ENCODE data around the gene TRIP4. TPM values are rescaled to one million over a fixed set of nuclear protein-coding genes. Genes with fewer than 3 reads are reported as not detected.
"Not testable (repeated sequence)": the region's sequence is repeated elsewhere in the genome, so short reads cannot be mapped to it uniquely, and the experiment has no call there.

Gene TRIP4
- 25.9 TPM for polyA plus RNA-seq (2013, experiment 1 of 2; ENCODE audit: insufficient read length)
- 23.5 TPM for polyA plus RNA-seq (2013, experiment 2 of 2; ENCODE audit: insufficient read length)

DNA sequence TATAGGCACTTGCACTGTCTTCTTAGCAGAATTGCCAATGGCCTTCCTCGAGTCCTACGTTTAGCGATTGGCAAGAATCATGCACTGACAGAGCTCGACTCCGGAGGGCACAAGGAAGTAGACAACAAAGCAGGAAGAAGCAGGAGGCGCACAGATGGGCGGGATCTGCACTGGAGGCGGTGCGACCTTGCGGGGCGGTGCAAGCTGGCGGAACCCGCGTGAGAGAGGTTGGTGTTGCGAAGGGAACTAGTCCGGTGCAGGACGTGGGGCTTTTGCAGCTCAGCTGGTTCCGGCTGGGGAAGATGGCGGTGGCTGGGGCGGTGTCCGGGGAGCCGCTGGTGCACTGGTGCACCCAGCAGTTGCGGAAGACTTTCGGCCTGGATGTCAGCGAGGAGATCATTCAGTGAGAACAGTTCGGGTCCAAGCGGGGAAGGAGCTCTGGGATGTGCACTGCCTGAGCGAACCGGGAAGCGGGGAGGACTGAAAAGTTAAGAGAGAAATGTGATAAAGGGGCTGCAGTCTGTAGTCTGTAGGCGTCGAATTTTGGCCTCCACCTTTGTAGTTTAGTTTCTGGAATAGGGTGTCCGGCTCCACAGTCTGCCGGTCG lies at the start of gene TRIP4:
TRIP4 (plus strand) TSS at position 275 of the 607 bp plus-strand sequence; CDS start at position 303, 28 bp downstream.
- DNase-seq = peak; percentile 98

DNA sequence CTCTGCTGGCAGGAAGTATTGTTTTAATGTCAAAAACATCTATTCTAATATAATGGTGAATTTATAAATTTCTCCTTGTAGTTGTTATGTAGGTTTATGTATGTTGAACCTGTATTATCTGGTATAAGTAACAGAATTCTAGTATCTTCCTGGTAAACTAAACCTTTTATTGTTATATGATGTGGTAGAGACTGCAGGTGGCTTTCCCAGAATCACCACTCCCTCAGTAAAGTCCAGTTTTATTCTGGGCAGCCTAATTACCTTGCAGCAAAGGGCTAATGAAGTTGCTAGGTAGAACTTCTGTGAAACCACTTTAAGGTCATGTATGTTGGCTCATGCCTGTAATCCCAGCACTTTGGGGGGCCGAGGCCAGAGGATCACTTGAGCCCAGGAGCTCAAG lies 47.3 kb upstream of the TRIP4 start:
- DNase-seq = no peak

DNA sequence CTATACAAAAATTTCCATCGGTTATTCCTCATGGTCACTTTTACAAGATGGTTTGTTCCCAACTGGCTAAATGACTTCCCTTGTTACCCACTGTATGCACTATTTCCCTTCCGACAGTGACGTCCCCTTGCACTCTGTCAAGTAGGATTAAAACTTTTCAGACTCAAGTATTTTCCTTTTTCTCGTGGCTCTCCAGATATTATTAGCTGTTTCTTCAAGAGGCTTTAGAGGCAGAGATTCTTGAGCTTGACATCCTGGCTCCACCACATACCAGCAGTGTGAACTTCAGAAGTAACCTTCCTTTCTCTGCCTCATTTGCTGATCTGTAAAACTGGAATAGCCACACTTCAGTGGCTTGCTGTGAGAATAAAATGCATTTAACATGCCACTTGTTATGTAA lies 45.7 kb upstream of the TRIP4 start:
- DNase-seq = no peak

DNA sequence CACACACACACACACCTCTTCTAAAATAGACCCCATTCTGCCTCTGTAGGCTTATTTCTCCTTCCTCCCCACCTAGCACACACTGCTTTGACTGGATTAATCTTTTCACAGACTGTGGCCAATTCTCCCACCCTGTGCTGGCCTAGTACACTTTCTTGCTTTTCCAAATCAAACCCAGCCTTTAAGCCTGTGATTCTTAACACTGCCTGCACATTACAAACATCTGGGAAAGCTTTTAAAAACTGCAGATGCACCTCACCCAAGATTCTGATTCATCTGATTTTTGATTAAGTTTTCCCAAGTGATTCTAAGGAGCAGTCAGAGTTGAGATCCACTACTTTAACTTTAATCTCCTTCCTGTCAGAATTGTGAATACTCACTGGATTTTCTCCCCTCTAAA lies 44.4 kb upstream of the TRIP4 start:
- peak; percentile 53 for DNase-seq

DNA sequence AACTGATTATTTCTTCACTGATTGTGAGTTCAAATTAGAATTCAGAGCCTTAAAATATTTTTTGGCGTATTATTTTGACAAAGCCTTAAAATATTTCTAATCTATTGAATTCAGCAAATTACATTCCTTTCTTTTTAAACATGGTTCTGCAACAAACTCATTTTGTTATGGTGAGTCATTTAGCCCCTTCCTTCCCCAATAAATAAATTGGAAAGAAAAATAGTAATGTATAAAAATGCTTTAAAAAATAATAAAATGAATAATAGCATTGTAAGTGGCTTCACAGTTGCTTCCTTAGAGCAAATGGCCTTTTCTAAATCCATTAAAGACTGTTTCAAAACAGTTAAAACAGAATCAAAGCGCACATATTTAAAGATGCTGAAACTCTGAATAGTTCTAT lies 43.8 kb upstream of the TRIP4 start:
- DNase-seq = peak; percentile 27

DNA sequence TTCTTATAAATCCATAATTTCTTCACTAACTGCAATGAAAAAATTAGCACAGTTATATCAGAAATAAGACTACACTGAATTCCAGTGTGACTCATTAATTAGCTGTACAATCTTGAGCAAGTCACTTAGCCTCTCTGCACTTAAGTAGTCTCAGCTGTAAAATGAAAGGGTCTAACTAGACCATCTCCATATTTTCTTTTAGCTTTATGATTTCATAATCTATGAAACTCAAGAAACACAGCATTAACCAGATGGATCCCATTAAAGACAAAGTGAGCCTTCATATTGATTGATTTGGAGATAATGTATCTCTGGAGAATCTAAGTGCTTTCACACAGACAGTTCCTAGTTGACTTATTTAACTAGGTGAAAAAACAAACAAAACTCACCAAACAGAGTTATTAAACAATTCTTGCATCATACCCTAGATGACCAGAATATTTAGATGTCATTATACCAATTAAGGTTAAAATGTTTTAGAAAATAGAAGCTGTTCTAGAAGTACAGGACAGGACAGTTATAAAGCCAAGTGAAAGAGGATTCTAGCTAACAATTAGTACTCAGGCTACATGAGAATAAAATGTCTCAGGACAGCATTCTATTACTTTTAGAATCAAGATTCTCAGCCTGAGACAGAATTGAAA lies 42.9 kb upstream of the TRIP4 start:
- DNase-seq = peak; percentile 66

DNA sequence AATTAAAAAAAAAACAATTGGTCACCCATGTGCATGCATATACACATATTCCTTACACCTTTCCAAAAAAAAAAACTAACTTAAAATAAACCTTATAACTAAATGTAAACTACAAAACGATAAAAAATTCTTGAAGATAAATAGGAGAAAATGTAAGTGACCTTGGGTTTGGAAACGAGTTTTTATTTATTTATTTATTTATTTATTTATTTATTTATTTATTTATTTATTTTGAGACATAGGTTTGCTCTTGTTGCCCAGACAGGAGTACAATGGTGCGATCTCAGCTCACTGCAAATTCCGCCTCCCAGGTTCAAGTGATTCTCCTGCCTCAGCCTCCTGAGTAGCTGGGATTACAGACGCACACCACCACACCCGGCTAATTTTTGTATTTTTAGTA lies 41.4 kb upstream of the TRIP4 start:
- DNase-seq = not testable (repeated sequence)

DNA sequence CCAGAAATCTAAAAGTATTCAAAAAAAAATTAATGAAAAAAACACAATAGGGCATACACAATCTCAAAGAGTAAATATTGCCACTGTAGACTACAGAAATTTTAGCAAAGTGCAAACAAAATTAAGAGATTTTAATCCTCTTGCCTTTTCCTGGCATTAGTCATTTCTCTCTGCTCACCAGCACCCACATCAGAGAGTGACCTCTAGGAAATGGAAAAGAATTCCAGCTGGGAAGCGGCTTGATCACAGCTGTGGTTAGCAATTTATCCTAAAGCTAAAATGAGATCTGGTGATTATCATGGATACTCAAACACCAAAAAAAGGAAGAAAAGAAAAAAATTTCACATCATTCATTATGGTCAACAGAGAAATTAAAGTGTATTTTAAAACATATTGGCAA lies 39.2 kb upstream of the TRIP4 start:
- DNase-seq = peak; percentile 57

DNA sequence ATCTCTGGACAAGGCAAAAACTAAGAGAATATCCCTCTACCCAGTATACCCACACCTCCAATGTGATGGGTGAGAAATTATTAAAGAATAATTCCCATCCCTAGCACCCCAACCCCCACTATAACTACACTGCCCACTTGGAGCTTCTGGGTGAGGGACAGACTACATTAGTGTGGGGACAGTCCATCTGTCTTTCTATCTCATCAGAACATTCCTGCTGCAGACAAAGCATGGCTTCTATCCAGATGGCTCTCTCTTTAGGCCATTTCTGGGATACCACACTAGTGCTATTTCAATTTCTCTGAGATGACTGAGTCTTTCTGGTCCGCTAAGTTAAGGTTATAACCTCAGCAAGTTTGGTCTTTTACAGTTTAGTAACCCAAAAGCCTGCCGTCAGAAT lies 38.3 kb upstream of the TRIP4 start:
- no peak for DNase-seq

DNA sequence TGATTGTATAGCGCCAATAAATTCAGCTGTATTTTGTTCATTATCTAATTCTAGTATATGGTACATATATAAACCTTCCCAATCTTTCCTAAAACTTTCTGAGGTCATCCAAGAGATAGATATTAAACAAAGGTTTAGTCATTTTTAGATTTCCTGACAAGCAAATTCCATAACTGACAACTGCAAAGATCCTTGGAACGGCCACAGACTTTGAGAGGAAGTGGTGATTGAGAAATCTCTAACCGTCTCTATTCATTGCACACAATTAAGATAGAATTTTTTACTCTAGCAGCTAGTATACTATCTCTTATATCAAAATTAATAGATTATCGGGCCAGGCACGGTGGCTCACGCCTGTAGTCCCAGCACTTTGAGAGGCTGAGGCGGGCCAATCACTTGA lies 36.4 kb upstream of the TRIP4 start:
- peak; percentile 25 for DNase-seq

DNA sequence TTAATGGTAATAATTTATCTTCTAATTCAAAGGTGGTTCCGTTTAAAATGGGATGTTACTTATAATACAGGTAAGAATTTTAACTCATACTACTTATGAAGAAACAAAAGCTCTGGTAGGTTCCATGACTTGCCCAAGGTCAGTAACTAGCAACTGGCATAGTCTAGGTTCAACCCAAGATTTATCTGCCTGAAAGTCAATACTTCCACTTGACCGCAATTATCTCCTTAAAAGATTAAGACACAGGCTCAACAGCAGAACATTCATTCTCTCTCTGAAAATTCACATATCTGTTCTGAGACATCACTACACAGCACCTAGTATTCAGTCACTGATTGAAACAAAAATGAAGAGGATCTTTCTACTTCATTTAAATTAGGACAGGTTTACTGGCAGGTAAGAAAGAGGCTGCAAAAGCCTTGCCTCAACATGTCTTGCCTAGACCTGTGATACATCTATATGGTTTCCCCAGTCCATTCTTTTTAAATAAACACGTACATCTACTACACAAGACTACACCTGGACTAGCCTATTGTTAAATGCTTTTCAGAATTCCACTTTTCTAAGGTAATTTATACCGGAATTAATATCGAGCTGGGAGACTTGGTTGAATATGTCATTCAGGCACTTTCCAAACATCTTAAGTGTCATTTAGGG lies 32.8 kb upstream of the TRIP4 start:
- no peak for DNase-seq

DNA sequence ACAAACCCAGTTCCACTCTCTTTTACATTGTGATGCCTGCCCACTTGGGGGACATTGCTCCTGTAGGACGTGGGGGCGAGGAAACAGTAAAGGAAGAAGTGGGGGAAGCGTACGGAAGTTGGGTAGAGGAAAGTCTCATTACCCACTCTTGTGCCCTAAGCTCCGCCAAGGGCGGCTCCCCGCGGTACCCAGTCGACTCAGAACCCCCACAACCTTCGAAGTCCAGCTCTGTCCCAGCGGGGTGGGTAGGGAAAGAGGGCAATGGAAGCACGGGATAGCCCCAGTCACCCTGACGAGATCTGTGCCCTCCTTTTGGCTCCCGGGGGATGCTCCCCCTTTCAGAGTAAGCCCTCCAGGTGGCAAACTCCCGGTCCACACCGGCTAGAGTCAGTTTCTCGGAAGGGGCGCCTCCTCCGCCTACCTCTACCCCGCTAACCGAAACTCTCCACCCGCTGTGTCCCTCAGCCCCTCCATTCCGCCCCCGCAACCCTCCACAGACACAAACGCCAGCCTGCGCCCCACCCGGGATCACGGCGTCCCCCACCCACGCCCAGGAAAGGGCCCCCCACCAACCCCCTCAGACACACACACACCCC lies 32.2 kb upstream of the TRIP4 start:
- no peak for DNase-seq

DNA sequence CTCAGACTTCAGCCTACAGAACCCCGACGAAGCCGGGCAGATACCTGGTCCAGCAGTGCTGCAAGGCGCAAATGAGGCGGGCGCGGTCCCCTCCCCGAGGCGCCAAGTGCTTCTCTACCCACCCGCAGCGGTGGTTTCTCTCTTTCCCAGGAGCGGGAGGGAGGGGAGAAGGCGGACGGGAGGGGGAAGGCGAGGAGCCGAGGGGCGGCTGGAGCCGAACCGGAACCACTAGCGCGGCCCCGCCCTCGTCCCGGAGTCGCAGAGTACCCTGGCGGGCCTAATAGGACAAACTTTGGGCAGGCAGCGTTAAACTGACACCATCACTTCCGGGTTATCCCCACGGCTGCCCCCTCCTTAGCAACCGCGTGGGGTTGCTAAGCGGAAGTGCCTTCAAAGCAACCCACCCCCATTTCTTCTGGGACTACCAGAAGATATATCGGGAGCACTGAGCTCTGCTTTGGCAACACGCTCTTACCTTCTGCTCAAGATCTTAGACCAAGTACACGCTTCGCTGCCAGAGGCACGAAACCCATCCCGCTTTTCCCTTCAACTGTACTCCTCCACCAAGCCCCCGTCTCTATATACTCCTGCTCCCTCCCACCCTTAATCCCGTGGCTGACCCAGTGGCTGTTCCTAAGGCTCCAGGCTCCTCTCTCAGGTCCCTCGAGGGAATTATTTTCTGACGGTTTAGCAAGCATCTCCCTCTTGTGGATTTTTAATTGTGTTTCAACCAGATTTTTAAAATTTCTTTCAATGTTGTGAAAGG lies 31.5 kb upstream of the TRIP4 start, which contains the start of gene CSNK1G1:
CSNK1G1 (minus strand) TSS at position 230 of the 766 bp plus-strand sequence. CDS start 55,674 bp downstream, outside the sequence.
- peak; percentile 99 for DNase-seq

DNA sequence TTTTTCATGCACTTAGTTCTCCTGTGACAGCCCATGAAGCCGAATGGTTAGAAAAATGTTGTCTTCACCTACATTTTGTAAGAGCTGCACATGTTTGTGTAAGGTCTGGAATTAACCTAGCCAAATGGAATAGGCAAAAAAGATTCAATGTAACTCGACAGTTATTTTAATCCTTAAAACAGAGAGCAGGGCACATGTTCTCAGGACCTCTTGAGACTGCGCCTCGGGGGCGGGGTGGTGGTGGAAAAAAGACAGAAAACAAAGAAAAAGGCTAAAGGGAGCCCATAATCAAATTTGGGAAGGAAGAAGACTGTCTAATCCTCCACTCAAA lies 31.0 kb upstream of the TRIP4 start:
- no peak for DNase-seq

DNA sequence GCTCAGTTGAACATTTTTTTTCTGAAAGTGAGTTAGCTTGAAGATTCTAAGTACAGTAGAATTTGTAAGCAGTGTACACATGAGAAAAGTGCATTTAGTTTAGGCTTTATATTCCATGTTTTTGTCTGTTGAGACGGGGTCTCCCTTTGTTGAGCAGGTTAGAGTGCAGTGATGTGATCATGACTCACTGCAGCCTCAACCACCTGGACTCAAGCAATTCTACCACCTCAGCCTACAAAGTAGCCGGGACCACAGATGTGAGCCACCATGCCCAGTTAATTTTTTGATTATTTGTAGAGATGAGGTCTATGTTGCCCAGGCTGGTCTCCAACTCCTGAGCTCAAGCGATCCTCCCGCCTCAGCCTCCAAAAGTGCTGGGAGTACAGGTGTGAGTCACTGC lies 26.4 kb upstream of the TRIP4 start:
- no peak for DNase-seq

DNA sequence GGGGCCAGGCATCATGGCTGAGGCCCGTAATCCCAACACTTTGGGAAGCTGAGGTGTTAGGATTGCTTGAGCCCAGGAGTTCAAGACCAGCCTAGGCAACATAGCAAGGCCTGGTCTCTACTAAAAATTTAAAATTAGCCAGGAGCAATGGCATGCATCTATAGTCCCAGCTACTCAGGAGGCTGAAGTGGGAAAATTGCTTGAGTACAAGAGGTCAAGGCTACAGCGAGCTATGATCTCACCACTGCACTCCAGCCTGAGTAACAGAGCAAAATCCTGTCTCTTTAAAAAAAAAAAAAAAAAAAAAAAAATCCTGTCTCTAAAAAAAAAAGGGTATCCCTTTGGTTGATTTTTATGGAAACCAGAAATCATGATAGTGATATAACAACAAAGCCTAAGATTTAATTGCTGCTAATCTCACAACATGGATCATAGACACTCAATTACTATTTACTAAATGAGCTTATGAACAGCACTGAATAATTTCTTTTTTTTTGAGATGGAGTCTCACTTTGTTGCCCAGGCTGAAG lies 18.5 kb upstream of the TRIP4 start:
- DNase-seq = no peak

DNA sequence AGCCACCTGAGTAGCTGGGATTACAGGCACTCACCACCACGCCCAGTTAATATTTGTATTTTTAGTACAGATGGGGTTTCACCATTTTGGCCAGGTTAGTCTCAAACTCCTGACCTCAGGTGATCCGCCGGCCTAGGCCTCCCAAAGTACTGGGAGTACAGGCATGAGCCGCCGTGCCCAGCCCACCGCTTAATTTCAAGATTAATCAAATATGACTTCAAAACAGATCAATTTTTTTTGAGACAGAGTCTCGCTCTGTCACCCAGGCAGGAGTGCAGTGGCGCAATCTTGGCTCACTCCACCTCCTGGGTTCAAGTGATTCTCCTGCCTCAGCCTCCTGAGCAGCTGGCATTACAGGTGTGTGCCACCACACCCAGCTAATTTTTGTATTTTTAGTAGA lies 16.3 kb upstream of the TRIP4 start:
- not testable (repeated sequence) for DNase-seq

DNA sequence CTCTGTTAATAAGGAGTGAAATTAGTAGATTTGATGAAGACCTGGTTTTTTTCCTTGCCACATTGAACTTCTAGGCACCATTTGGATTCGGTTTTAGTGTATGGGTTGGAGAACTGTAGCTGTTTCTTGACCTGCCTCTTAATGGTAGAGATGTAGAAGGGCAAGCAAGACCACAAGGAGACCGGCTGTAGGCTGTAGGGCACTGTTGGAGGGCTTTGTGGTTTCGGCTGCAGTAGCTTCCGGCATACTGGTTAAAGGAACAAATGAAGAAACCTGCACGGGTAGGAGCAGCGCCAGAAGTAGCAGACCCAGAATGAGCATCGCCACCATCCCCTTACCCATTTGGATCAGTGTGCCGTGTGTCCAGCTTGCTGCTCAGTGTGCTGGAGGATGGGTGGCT lies 14.3 kb upstream of the TRIP4 start:
- DNase-seq = no peak

DNA sequence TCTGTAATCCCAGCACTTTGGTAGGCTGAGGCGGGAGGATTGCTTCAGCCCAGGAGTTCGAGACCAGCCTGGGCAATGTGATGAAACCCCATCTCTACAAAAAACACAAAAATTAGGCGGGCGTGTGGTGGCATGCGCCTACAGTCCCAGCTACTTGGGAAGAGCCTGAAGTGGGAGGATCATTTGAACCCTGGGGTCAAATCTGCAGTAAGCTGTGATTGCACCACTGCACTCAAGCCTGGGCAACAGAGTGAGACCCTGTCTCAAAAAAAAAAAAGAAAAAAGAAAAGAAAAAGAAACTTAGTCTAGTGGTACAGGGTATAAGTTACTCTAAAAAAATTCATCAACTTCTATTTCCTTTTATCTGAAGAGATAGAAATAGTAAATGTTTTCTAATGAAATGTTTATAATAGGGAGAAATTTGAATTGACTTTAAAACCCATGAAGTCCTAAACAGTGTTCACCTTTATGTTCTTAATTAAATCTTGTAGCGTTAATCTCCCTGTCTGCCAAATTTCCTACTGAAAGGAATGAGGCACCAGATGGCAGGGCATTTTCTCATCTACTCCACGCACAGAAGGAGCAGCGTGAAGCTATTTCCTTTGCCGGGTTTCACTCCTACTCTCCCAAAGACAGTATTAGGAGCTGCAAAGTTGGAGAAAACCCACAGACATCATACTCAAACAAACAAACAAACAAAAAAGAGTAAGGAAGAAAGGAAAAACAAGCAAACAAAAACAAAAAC lies 8.2 kb upstream of the TRIP4 start:
- DNase-seq = peak; percentile 27

DNA sequence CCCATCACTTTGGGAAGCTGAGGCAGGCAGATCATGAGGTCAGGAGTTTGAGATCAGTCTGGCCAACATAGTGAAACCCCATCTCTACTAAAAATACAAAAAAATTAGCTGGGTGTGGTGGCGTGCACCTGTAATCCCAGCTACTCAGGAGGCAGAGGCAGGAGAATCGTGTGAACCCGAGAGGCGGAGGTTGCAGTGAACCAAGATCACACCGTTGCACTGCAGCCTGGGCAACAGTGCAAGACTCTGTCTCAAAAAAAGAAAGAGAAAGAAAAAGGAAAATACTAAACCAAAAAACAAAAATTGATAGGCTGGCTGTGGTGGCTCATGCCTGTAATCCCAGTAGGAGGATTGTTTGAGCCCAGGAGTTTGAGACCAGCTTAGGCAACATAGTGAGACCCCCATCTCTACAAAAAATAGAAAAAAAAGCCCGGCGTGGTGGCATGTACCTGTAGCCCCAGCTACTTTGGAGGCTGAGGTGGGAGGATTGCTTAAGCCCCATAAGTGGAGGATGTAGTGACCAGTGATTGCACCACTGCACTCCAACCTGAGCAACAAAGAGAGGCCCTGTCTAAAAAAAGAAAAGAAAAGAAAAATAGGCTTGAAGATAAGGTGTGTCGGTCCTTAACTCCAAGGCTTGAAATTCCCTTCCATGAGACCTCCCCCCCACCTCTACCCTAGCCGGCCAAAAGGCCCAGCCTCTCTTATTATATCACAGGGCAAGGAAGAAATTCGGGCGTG lies 7.3 kb upstream of the TRIP4 start:
- not testable (repeated sequence) for DNase-seq
